ENCODE results near the gene SRMS.

- no peak for TF ChIP-seq CTCF (IDR thresholded peaks at IDR 0.05 in 4 of 5, conservative IDR thresholded peaks at IDR 0.05 in 1 of 5)
- no peak for TF ChIP-seq POLR2A (IDR thresholded peaks at IDR 0.05)
Observed at GRCh38 chr20:63534427-63534830, 13.1 kb downstream of the SRMS start.

Measured in gastrocnemius medialis (tissue), 4 donors.